ENCODE results near the gene PRDM15. TPM values are rescaled to one million over a fixed set of nuclear protein-coding genes. Genes with fewer than 3 reads are reported as not detected.

Gene PRDM15
- total and polyA plus RNA-seq, 8 donors = 6.2 to 10.0 (median 7.3) TPM

DNA sequence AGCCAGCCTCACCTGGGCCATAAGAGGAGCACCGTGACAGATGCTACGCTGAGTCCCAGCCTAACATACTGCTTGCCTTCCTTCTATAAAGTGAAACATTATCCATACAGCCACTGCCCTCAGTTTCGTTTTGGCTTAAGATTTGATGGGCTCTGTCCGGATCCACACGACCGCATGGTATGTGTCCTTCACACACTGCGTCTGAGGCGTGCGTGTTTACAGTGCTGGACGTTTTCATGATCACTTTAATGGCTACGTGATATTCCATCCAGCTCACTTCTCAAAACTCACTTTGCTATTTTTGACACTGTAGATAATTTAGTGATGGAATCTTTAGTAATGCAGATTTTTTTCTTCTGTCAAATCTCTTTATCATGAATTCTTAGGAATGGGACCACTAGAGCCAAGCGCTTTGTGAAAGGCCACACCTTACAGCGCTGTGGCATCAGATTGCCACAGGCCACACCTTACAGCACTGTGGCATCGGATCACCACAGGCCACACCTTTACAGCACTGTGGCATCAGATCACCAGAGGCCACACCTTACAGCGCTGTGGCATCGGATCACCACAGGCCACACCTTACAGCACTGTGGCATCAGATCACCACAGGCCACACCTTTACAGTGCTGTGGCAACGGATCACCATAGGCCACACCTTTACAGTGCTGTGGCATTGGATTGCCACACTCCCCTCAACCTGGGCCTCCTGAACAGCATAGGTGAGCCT is 47.1 kb downstream of the PRDM15 start:
- TF ChIP-seq, protein P1, sequence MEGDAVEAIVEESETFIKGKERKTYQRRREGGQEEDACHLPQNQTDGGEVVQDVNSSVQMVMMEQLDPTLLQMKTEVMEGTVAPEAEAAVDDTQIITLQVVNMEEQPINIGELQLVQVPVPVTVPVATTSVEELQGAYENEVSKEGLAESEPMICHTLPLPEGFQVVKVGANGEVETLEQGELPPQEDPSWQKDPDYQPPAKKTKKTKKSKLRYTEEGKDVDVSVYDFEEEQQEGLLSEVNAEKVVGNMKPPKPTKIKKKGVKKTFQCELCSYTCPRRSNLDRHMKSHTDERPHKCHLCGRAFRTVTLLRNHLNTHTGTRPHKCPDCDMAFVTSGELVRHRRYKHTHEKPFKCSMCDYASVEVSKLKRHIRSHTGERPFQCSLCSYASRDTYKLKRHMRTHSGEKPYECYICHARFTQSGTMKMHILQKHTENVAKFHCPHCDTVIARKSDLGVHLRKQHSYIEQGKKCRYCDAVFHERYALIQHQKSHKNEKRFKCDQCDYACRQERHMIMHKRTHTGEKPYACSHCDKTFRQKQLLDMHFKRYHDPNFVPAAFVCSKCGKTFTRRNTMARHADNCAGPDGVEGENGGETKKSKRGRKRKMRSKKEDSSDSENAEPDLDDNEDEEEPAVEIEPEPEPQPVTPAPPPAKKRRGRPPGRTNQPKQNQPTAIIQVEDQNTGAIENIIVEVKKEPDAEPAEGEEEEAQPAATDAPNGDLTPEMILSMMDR (IDR thresholded peaks at IDR 0.05) = no peak
- Histone ChIP-seq H3K27me3 (no peaks in the 10 kb centered on the region), H3K27ac (no peak overlapping the region), H3K4me3 (no peak overlapping the region), H3K36me3 (peaks cover 0 to 51% of the 10 kb centered on the region in 2 donors), H3K9me3 (no peaks in the 10 kb centered on the region), H3K4me1 (no peaks in the 10 kb centered on the region)
- ATAC-seq (no peak), DNase-seq (peak in 2 of 4 donors; percentile 52 to 64)
- intact Hi-C loops (cut with DNase I) = no loop called here

DNA sequence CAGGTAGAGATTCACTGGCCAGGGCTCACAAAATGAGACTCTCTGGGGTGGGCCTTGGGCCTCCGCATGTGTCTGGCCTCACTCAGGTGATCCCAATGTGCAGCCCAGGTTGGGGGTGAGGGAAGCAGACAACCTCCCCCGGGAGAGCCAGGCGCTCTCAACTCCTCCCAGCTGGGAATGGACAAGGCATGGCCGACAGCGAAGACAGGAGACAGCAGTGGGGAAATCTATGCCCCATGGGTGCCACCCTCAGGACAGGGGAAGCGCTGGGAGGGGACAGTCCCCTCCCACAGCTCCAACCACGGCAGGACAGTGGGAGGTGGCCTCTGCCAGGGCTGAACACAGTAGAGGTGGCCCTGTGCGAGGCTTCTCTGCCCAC is 47.7 kb downstream of the PRDM15 start:
- intact Hi-C loops (cut with DNase I) = no loop called here
- no peak for ATAC-seq
- H3K4me1 ChIP-seq = no peaks in the 10 kb centered on the region
- H3K27ac ChIP-seq = no peak overlapping the region
- peaks cover 0 to 51% of the 10 kb centered on the region in 2 donors for H3K36me3 ChIP-seq
- TF ChIP-seq, protein P1 (IDR thresholded peaks at IDR 0.05) = no peak
- DNase-seq = no peak
- H3K4me3 ChIP-seq = no peak overlapping the region
- H3K9me3 ChIP-seq = no peaks in the 10 kb centered on the region
- no peaks in the 10 kb centered on the region for H3K27me3 ChIP-seq

DNA sequence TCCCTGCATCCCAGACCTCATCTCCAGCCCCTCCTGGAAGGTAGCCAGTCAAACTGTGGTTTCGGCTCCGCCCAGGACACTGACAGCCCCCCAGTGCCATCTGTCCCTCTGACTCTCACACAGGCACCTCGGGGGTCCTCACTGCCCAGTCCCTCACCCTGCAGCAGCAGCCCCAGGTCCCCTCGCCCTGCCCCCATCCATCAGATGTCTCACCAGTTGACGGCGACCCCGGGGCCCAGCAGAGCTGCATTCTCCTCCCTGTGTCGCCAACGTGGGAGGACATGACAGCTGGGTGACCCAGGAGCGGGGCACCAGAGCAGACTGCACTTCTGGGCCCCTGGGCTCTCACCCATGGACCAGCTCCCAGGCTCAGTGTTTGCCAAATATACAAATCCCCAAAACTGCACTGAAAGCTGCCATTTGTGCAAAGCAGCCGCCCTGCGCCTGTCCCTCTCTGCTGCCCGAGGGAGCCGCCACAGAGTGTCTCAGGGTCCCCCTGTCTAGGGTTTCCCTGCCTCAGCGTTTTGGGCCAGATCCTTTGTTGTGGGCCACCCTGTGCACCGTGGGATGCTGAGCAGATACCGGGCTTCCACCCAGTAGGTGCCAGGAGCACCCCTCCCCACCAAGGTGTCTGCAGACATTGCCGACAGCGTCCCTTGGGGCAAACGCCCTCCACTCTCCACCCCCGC is 48.2 kb downstream of the PRDM15 start:
- TF ChIP-seq, protein P1 (IDR thresholded peaks at IDR 0.05) = no peak
- H3K36me3 ChIP-seq = peaks cover 0 to 50% of the 10 kb centered on the region in 2 donors
- no peaks in the 10 kb centered on the region for H3K27me3 ChIP-seq
- no peak overlapping the region for H3K4me3 ChIP-seq
- peak in 2 of 4 donors; percentile 28 to 76 for DNase-seq
- H3K27ac ChIP-seq = no peak overlapping the region
- no peak for ATAC-seq
- intact Hi-C loops (cut with DNase I) = no loop called here
- no peaks in the 10 kb centered on the region for H3K4me1 ChIP-seq
- H3K9me3 ChIP-seq = no peaks in the 10 kb centered on the region

DNA sequence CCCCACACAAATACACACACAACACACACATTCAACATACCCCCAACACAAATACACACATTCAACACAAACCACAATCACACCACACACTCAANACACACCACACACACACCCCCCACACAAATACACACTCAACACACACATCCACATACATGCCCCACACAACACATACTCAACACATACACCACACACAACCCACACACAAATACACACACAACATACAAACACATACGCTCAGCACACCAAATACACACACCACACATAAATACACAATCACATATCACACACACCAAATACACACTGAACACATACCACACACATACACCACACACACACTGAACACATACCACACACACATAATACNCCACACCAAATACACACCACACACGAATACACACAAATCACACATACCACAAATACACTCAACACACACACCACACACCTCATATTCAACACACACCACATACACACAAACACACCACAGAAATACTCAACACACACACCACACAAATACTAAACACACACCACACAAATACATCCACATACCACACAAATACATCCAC is 48.9 kb downstream of the PRDM15 start:
- H3K9me3 ChIP-seq = no peaks in the 10 kb centered on the region
- TF ChIP-seq, protein P1 (IDR thresholded peaks at IDR 0.05) = no peak
- no peak overlapping the region for H3K27ac ChIP-seq
- H3K4me1 ChIP-seq = no peaks in the 10 kb centered on the region
- ATAC-seq (no peak), DNase-seq (no peak)
- H3K27me3 ChIP-seq = no peaks in the 10 kb centered on the region
- intact Hi-C loops (cut with DNase I) = no loop called here
- H3K4me3 ChIP-seq = no peak overlapping the region
- H3K36me3 ChIP-seq = peaks cover 0 to 50% of the 10 kb centered on the region in 2 donors

DNA sequence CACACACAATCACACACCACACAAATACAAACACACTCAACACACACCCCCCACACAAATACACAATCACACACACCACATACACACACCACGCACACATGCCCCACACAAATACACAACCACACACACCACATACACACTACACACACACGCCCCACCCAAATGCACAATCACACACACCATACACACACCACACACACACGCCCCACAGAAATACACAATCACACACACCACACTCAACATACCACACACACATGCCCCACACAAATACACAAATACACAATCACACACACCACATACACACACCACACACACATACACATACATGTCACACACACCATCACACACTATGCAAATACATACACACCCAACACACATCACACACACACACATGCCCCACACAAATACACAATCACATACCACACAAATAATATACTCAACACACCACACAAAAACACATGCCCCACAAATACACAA is 50.2 kb downstream of the PRDM15 start:
- no peaks in the 10 kb centered on the region for H3K27me3 ChIP-seq
- intact Hi-C loops (cut with DNase I) = no loop called here
- H3K27ac ChIP-seq = no peak overlapping the region
- TF ChIP-seq, protein P1 (IDR thresholded peaks at IDR 0.05) = no peak
- no peak for DNase-seq
- H3K4me1 ChIP-seq = no peaks in the 10 kb centered on the region
- no peaks in the 10 kb centered on the region for H3K9me3 ChIP-seq
- H3K36me3 ChIP-seq = peaks cover 0 to 50% of the 10 kb centered on the region in 2 donors
- no peak for ATAC-seq
- H3K4me3 ChIP-seq = no peak overlapping the region

Data from left lung (tissue), 10 donors.